Duodenal mucosa (tissue), 2 donors: ENCODE data around the gene ROPN1B.
"Not testable (repeated sequence)": the region's sequence is repeated elsewhere in the genome, so short reads cannot be mapped to it uniquely, and the experiment has no call there.

Source experiments
- H3K27ac ChIP-seq: one replicate; pipeline ENCODE4 v1.7.0; 2013; ENCODE audit warnings: low read depth, low read length
- H3K27me3 ChIP-seq, 2 donors: one replicate each; pipeline ENCODE4 v1.7.0; 2013; ENCODE audit warnings: low read length in 2 of 2, control low read depth in 1 of 2; ENCODE audit not compliant: insufficient read depth in 2 of 2, control insufficient read depth in 1 of 2
- H3K36me3 ChIP-seq, 2 donors: one replicate each; pipeline ENCODE4 v1.7.0; 2013; ENCODE audit warnings: low read length in 2 of 2, control low read depth in 1 of 2; ENCODE audit not compliant: insufficient read depth in 2 of 2, control insufficient read depth in 1 of 2
- H3K4me1 ChIP-seq, 2 donors: one replicate each; pipeline ENCODE4 v1.7.0; 2013; ENCODE audit warnings: low read length in 2 of 2, control low read depth in 1 of 2; ENCODE audit not compliant: insufficient read depth in 2 of 2, control insufficient read depth in 1 of 2
- H3K4me3 ChIP-seq, 2 donors: one replicate each; pipeline ENCODE4 v1.7.0; 2013; ENCODE audit warnings: low read length in 2 of 2, low read depth in 1 of 2
- H3K9ac ChIP-seq, 2 donors: one replicate each; pipeline ENCODE4 v1.7.0; 2013; ENCODE audit warnings: low read length in 2 of 2, low read depth in 1 of 2
- H3K9me3 ChIP-seq, 2 donors: one replicate each; pipeline ENCODE4 v1.7.0; 2013; ENCODE audit warnings: low read length in 2 of 2, control low read depth in 1 of 2; ENCODE audit not compliant: control insufficient read depth in 1 of 2

The ROPN1B gene

GRCh38 chr3:125958511-125959316 lies 10.3 kb upstream of the ROPN1B start:
- Histone ChIP-seq H3K36me3 (no peaks in the 10 kb centered on the region), H3K27ac (no peak overlapping the region), H3K4me1 (no peaks in the 10 kb centered on the region), H3K9me3 (no peaks in the 10 kb centered on the region), H3K27me3 (peaks cover 6 to 10% of the 10 kb centered on the region in 2 donors), H3K9ac (no peak overlapping the region), H3K4me3 (no peak overlapping the region)

GRCh38 chr3:125959317-125960065 lies 9.5 kb upstream of the ROPN1B start:
- Histone ChIP-seq H3K9ac (no peak overlapping the region), H3K4me3 (no peak overlapping the region), H3K4me1 (no peaks in the 10 kb centered on the region), H3K36me3 (no peaks in the 10 kb centered on the region), H3K9me3 (no peaks in the 10 kb centered on the region), H3K27me3 (peaks cover 6 to 12% of the 10 kb centered on the region in 2 donors), H3K27ac (no peak overlapping the region)

GRCh38 chr3:125960066-125960424 lies 8.9 kb upstream of the ROPN1B start:
- Histone ChIP-seq H3K4me1 (no peaks in the 10 kb centered on the region), H3K36me3 (no peaks in the 10 kb centered on the region), H3K9ac (no peak overlapping the region), H3K9me3 (no peaks in the 10 kb centered on the region), H3K27ac (no peak overlapping the region), H3K27me3 (peaks cover 6 to 12% of the 10 kb centered on the region in 2 donors), H3K4me3 (no peak overlapping the region)

- Histone ChIP-seq H3K4me1 (no peaks in the 10 kb centered on the region), H3K4me3 (no peak overlapping the region), H3K36me3 (no peaks in the 10 kb centered on the region), H3K9me3 (no peaks in the 10 kb centered on the region), H3K27ac (no peak overlapping the region), H3K9ac (no peak overlapping the region), H3K27me3 (peaks cover 6 to 12% of the 10 kb centered on the region in 2 donors)
Observed at GRCh38 chr3:125960456-125961288, 8.3 kb upstream of the ROPN1B start.

GRCh38 chr3:125961289-125961589 lies 7.7 kb upstream of the ROPN1B start:
- no peaks in the 10 kb centered on the region for H3K9me3 ChIP-seq
- peaks cover 6 to 7% of the 10 kb centered on the region in 2 donors for H3K27me3 ChIP-seq
- no peak overlapping the region for H3K4me3 ChIP-seq
- H3K4me1 ChIP-seq, result no peaks in the 10 kb centered on the region
- no peak overlapping the region for H3K27ac ChIP-seq
- H3K9ac ChIP-seq, result no peak overlapping the region
- H3K36me3 ChIP-seq, result no peaks in the 10 kb centered on the region

GRCh38 chr3:125963834-125964233 lies 5.1 kb upstream of the ROPN1B start:
- H3K4me1 ChIP-seq, H3K9ac ChIP-seq, H3K36me3 ChIP-seq, H3K9me3 ChIP-seq, H3K27me3 ChIP-seq, H3K27ac ChIP-seq, H3K4me3 ChIP-seq: not testable (repeated sequence)

- H3K4me3 ChIP-seq, result no peak overlapping the region
- H3K9ac ChIP-seq, result no peak overlapping the region
- H3K27ac ChIP-seq, result no peak overlapping the region
- no peaks in the 10 kb centered on the region for H3K9me3 ChIP-seq
- H3K4me1 ChIP-seq, result no peaks in the 10 kb centered on the region
- peaks cover 6 to 11% of the 10 kb centered on the region in 2 donors for H3K27me3 ChIP-seq
- H3K36me3 ChIP-seq, result no peaks in the 10 kb centered on the region
Observed at GRCh38 chr3:125965505-125965904, 3.5 kb upstream of the ROPN1B start.

GRCh38 chr3:125967156-125967555 lies 1.8 kb upstream of the ROPN1B start:
- H3K9ac ChIP-seq, result no peak overlapping the region
- H3K4me3 ChIP-seq, result no peak overlapping the region
- peaks cover 4 to 15% of the 10 kb centered on the region in 2 donors for H3K27me3 ChIP-seq
- H3K36me3 ChIP-seq, result no peaks in the 10 kb centered on the region
- H3K4me1 ChIP-seq, result peaks cover 0 to 2% of the 10 kb centered on the region in 2 donors
- no peak overlapping the region for H3K27ac ChIP-seq
- no peaks in the 10 kb centered on the region for H3K9me3 ChIP-seq

GRCh38 chr3:125968121-125968520 lies 857 bp upstream of the ROPN1B start:
- H3K9ac ChIP-seq, H3K27ac ChIP-seq, H3K4me1 ChIP-seq, H3K4me3 ChIP-seq, H3K9me3 ChIP-seq, H3K36me3 ChIP-seq: not testable (repeated sequence)
- peaks cover 4 to 15% of the 10 kb centered on the region in 2 donors for H3K27me3 ChIP-seq
